MCF 10A (cell line): Measurements from ENCODE around the gene MRPL58. TPM values are rescaled to one million over a fixed set of nuclear protein-coding genes. Genes with fewer than 3 reads are reported as not detected.
A peak's percentile ranks its signal among the peaks of the same experiment; 100 is the strongest.
"Not testable (repeated sequence)": the region's sequence is repeated elsewhere in the genome, so short reads cannot be mapped to it uniquely, and the experiment has no call there.

Source experiments
- BruUV-seq: library from RNA; stranded (reverse); fragments of 400-500 nt; replicated peaks from 2 replicates; lab custom pipeline; 2021; lab: Mats Ljungman, UMichigan
- CTCF ChIA-PET: fragments of 300-600 bp; sonication (Branson Sonifier 250); formaldehyde crosslinking; extraction: SDS; loops from one replicate; lab custom pipeline; 2021; ENCODE audit warnings: antibody characterized with exemption, inconsistent platforms; lab: Yijun Ruan, JAX
- POLR2A ChIA-PET: fragments of 300-600, 350-650 bp; sonication (Branson Sonifier 250); formaldehyde crosslinking; extraction: SDS; loops from one replicate; lab custom pipeline; 2020; ENCODE audit warnings: antibody characterized with exemption, inconsistent platforms; lab: Yijun Ruan, JAX
- DNase-seq: peaks from one replicate; pipeline ENCODE4 v3.0.0-alpha.2; 2018; ENCODE audit not compliant: unreplicated experiment
- H3K27ac Mint-ChIP-seq: one replicate; pipeline ENCODE4 v1.8.0; 2022; ENCODE audit warnings: mild to moderate bottlenecking, low read depth, mixed read lengths; ENCODE audit not compliant: unreplicated experiment
- H3K27me3 Mint-ChIP-seq: one replicate; pipeline ENCODE4 v1.8.0; 2022; ENCODE audit warnings: mixed read lengths; ENCODE audit not compliant: insufficient read depth, unreplicated experiment
- H3K36me3 Mint-ChIP-seq: one replicate; pipeline ENCODE4 v1.8.0; 2022; ENCODE audit warnings: mild to moderate bottlenecking, moderate library complexity, mixed read lengths; ENCODE audit not compliant: insufficient read depth, unreplicated experiment
- H3K4me1 Mint-ChIP-seq: one replicate; pipeline ENCODE4 v1.8.0; 2022; ENCODE audit warnings: mixed read lengths; ENCODE audit not compliant: insufficient read depth, unreplicated experiment
- H3K4me3 Mint-ChIP-seq: one replicate; pipeline ENCODE4 v1.8.0; 2022; ENCODE audit warnings: mild to moderate bottlenecking, moderate library complexity, mixed read lengths; ENCODE audit not compliant: unreplicated experiment
- H3K9me3 Mint-ChIP-seq: one replicate; pipeline ENCODE4 v1.8.0; 2022; ENCODE audit warnings: mixed read lengths; ENCODE audit not compliant: unreplicated experiment
- CTCF ChIP-seq: fragments of 200-600 bp; IDR thresholded peaks from one replicate; pipeline ENCODE4 v1.8.0; 2022; ENCODE audit warnings: antibody characterized with exemption, mild to moderate bottlenecking; ENCODE audit not compliant: unreplicated experiment
- intact Hi-C: fragments of 100-400 bp; cut with micrococcal nuclease; formaldehyde crosslinking; loops from 2 replicates; pipeline ENCODE4 v1.14.1; 2022
- total RNA-seq: library from RNA; stranded (reverse); gene quantifications from 2 replicates; pipeline ENCODE4 v1.2.3, GENCODE V29; 2022

Gene MRPL58
- total RNA-seq, 1 experiment from 2014 or later: 71.2 TPM

- Mint-ChIP-seq H3K9me3 (no peaks in the 10 kb centered on the region), H3K4me1 (no peaks in the 10 kb centered on the region), H3K36me3 (peaks cover 5% of the 10 kb centered on the region), H3K4me3 (no peak overlapping the region), H3K27ac (no peak overlapping the region), H3K27me3 (no peaks in the 10 kb centered on the region)
- ChIA-PET CTCF (interaction anchor here (0.7 to 1.2 kb wide), 2 partner anchors 10 to 56 kb away, joined by 3 to 4 read pairs; partner anchors contain the start of gene OTOP2), POLR2A (no interaction called here)
- no peak for DNase-seq
- no peak for TF ChIP-seq CTCF
- BruUV-seq: no TSS peak
- intact Hi-C loops: no loop called here
Observed at GRCh38 chr17:74979408-74980146, 32.9 kb upstream of the MRPL58 start.

- DNase-seq: no peak
- intact Hi-C loops: no loop called here
- H3K36me3 Mint-ChIP-seq: peaks cover 5% of the 10 kb centered on the region
- ChIA-PET CTCF (interaction anchor here (0.6 kb wide), 1 partner anchor 25 kb away, joined by 4 read pairs; no protein-coding TSS in a partner anchor), POLR2A (no interaction called here)
- H3K4me3 Mint-ChIP-seq: peak overlapping the region; percentile 78
- no peaks in the 10 kb centered on the region for H3K27me3 Mint-ChIP-seq
- H3K4me1 Mint-ChIP-seq: no peaks in the 10 kb centered on the region
- no TSS peak for BruUV-seq
- H3K9me3 Mint-ChIP-seq: no peaks in the 10 kb centered on the region
- H3K27ac Mint-ChIP-seq: peak overlapping the region; percentile 20
- TF ChIP-seq CTCF: no peak
Observed at GRCh38 chr17:74981318-74981978, 31.0 kb upstream of the MRPL58 start.

GRCh38 chr17:74981979-74982662 lies 30.3 kb upstream of the MRPL58 start:
- POLR2A ChIA-PET: interaction anchor here (1.0 to 1.5 kb wide), 5 partner anchors 8 to 142 kb away, joined by 3 to 5 read pairs (median 3); partner anchors contain the start of gene HID1

GRCh38 chr17:74982663-74983313 lies 29.7 kb upstream of the MRPL58 start:
- CTCF ChIA-PET: interaction anchor here (0.9 to 1.1 kb wide), 4 partner anchors 10 to 149 kb away, joined by 3 read pairs; partner anchors contain the start of genes HID1 and NT5C
- not testable (repeated sequence) for DNase-seq
- POLR2A ChIA-PET: interaction anchor here (0.6 to 1.5 kb wide), 9 partner anchors 9 to 258 kb away, joined by 3 to 6 read pairs (median 3); partner anchors contain the start of gene HID1

More at GRCh38 chr17:74981979-74982662, 30.3 kb upstream of the MRPL58 start:
- BruUV-seq: no TSS peak
- no peaks in the 10 kb centered on the region for H3K9me3 Mint-ChIP-seq
- CTCF ChIA-PET: interaction anchor here (0.9 to 1.1 kb wide), 2 partner anchors 9 to 149 kb away, joined by 3 read pairs; partner anchors contain the start of genes HID1 and NT5C
- H3K36me3 Mint-ChIP-seq: peaks cover 5% of the 10 kb centered on the region
- intact Hi-C loops: no loop called here
- H3K27me3 Mint-ChIP-seq: no peaks in the 10 kb centered on the region
- H3K4me1 Mint-ChIP-seq: peaks cover 2% of the 10 kb centered on the region
- no peak for TF ChIP-seq CTCF
- peak; percentile 30 for DNase-seq
- peak overlapping the region; percentile 20 for H3K27ac Mint-ChIP-seq
- peak overlapping the region; percentile 78 for H3K4me3 Mint-ChIP-seq

More at GRCh38 chr17:74982663-74983313, 29.7 kb upstream of the MRPL58 start:
- peak overlapping the region; percentile 78 for H3K4me3 Mint-ChIP-seq
- H3K4me1 Mint-ChIP-seq, H3K27me3 Mint-ChIP-seq, intact Hi-C loops, H3K27ac Mint-ChIP-seq, H3K36me3 Mint-ChIP-seq, H3K9me3 Mint-ChIP-seq: not testable (repeated sequence)
- BruUV-seq: TSS peak; percentile 51
